COLO668 (cell line): ENCODE measurements around the gene CNPY3.

Experiments
- DNase-seq: peaks from one replicate; lab custom pipeline; 2025; ENCODE audit not compliant: unreplicated experiment; lab: John Stamatoyannopoulos, UW

CNPY3 gene

DNA sequence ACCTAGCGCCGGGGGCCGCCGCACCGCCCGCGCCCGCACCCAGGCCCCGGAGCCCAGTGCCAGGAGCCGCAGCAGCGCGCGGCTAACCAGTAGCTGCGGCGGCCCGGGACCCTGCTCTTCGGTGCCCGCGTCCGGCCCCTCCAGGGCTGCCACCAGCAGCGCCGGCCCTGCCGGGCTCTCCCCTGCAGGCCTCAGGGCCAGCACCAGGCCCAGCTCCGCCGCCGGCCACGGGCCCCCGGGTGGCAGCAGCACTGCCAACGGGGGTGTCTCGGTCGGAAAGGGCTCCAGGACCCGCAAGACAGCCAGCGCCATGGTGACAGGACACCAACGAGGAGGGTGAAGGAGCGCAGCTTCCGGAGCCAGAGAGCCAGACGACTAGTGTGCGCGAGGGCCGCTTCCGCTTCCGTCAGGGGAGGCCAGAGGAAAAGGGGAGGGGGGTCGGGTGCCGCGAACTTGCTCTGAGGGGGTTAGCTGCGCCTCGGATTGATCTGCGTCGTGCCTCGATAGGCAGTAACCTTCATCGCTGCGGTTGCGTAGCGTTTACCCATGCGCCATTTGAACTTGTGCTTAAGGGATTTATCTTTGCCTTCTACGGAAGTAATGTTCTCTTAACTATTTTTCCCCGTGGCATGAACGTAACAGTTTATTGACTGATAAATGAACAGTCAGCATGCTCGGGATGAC is 49.7 kb downstream of the CNPY3 start, which contains the start of gene PEX6:
TSS of gene PEX6 (minus strand) at position 343 of the 684 bp plus-strand sequence. CDS start at position 312, 31 bp downstream.
- DNase-seq, result peak; percentile 86

DNA sequence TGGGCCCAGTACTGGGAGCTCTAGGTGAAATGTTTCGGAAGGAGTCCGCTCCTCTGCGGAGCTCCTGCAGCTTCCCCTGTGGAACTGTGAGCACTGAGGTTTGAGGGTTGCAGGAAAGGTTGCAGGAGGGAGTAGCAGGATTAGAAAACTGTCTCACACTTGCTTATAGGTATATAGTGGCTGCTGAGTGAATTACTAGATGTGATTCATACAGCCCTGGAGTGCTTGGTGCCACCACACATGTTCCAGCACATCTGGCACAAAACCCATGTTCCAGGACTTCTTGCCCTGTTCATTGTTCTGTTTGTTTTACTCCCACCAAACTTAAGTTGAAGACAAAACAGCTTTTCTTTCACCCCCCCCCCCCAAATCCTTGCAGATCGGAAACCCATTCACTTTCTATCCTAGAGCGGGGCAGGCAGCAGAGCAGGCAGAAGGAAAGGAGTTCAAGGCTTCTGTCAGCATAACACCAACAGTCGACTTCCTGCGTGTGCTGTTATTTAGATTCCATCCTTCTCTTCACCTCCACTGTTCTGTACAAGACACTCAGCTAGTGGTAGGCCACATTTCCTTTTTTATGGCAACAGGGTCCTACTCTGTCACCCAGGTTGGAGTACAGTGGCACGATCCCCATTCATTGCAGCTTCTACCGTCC is 50.4 kb downstream of the CNPY3 start:
- DNase-seq, result no peak

DNA sequence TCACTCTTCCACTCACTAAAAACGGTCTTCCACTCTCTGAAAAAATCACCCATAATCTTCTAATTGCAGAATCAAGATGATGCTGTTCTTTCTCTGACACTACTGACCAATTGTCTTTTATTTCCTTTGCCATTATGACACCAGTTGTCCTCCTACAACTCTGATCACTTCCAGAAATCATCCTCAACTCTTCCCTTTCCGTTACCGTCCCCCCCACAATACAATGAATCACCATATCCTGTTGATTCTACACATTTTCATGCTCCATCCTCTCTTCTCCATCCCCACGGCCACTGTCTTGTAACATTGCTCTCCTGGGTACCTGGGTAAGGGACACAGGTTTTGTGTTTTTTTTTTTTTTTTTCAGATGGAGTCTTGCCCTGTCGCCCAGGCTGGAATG is 52.6 kb downstream of the CNPY3 start:
- no peak for DNase-seq

DNA sequence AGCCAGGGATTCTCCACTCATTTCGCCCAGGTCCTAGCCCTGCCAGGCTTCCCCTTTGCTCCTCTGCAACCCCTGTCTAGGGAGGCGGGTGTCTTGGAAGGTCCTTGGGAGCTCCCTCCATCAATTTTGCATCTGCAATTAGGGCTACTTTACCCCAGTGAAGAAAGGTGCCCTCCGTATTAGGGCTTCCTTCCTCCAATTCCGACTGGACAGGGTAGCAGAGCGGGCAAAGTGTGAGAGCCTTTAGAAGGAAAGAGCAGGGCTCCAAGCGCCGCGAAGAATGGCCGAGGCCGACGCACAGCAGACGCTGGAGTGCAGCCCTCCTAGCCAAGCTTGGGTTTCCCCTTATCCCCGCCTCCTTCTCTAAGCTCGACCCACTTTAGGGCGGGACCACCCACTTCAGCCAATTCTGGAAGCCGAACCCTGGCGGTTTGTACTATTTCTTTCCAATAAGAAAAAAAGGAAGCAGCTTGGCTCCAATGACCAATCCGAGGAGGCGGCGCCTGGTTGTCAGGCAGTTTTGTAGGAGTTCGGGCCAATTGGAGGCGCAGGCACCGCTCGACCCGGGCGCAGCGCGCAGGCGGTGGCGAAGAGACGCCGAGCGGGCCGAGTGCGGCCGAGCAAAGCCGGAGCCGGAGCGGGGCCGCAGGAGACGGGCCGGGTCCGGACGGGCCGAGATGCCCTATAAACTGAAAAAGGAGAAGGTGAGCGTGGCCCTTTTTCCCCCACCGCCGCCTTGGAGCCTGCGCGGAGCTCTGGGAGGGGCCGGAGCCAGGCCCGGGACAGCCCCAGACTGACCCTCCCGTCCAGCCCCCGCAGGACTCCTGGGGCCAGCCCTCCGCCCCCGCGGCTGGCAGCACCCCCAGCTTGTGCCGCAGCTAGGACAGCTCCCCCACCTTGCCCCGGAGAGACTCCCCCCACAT is 55.0 kb downstream of the CNPY3 start, which contains the start of gene PPP2R5D:
TSS of gene PPP2R5D (plus strand) at position 570 of the 923 bp plus-strand sequence. CDS start at position 678, 108 bp downstream.
- peak; percentile 92 for DNase-seq

DNA sequence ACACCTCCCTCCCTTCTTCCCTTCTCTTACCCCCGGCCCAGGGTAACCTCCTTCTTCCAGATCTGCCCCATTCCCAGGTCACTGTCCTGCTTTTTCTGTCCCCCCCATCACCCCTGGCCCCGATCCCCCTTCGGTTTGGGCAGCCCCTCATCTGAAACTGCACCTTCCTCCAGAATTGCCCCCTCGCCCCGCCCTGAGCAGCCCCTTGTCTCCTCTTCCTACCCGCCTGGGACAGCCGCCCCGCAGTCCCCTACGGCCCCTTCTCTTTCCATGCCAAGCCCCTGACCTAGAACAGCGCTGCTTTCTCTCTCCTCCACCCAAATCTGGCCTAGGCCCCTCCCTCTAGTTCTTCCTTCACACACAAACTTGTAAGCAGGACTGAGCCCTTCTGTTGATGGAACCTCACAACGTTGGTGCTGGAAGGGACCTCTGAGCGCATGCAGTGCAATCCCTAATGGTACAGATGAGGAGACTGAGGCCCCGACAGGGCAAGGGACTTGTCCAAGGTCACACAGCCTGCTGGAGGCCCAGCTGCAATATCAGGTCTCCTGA is 55.7 kb downstream of the CNPY3 start:
- DNase-seq, result no peak

DNA sequence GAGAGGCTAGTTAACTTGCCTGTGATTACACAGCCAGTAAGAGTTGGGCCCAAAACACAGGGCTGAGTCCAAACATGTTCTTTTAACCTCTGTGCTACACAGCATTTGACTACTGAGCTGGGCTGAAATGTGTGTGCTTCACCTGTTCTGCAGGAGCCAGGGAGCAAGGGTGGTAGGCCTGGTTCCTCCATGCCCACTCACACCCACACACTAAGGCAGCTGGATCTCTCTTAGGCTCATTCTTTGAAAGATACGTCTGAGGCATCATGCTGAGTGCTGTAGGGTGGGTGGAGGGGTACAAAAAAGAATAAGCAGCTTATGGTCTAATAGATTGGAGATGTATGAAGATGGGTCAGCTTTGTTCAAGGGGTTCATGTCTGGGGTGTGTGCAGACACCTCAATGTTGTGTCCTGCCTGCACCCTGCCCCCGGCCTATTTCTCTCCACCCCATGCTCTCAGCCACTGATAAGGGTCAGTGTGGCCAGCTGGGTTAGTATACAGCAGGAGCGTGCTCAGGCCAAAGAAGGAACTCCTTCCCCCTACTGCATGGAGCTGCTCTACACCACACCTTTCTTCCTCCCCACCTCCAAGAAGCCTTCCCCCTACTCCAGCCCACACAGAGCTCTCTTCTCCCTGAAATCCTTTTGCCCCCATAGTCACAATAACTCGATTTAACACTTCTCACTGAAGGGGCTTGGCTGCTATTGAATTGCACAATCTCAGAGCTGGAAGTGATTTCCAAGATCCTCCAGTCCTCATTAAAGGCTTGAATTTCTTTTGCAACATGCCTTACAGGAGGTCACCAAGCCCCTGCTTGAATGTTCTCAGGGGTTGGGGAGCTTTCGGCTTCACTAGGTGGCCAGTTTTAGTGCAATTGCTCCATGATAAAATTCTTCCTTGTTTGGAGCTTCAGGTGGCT is 58.5 kb downstream of the CNPY3 start:
- DNase-seq, result no peak

DNA sequence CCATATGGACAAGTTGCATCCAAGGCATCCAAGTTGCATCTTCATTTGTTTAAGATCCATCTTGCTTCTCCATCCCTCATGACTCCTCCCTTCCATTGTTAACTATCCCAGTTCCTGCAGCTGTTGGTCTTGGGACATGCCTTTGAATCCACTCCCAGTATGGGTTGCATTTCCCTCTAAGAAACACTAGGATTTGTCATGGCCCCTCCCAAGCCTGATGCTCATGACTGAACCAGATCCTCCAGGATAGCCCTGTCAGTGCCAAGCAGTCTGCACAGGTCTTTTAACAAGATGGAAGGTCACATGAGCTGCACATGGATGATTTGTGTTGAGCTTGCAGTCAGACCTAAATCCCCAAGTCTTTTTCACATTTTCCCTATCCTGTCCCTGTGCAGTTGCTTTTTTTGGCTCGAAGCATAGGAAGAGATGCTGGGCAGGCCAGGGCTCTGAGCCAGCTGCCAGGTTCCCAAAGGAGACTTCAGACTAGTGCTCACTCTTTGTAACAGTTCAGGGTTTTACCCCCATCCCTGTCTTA is 59.3 kb downstream of the CNPY3 start:
- DNase-seq, result no peak
